ENCODE data around the gene EHF. TPM values are rescaled to one million over a fixed set of nuclear protein-coding genes. Genes with fewer than 3 reads are reported as not detected.

The EHF gene
- total RNA-seq, 2 experiments from 2014 or later, result not detected

DNA sequence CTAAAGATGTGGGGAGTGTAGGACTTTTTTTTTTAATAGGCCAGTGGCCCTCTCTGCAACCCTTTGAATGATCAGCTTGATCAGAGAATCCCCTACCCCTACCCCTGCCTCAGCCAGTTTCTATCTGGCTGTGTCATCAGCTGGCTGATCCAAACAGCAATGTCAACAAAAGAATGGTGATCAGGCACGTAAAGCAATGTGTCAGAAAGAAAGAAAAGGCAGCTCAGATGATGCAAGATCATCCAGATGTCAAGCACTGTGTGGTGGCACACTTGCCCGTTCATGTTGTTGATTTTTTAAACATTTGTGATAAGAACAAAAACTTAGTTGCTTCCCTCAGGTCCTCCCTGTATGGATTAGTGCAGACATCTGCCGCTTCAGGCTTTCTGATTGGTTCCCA lies 26.3 kb upstream of the EHF start:
- H3K4me1 Mint-ChIP-seq (ENCODE audit: low read depth), result peaks cover 3% of the 10 kb centered on the region
- TF ChIP-seq, protein P1, sequence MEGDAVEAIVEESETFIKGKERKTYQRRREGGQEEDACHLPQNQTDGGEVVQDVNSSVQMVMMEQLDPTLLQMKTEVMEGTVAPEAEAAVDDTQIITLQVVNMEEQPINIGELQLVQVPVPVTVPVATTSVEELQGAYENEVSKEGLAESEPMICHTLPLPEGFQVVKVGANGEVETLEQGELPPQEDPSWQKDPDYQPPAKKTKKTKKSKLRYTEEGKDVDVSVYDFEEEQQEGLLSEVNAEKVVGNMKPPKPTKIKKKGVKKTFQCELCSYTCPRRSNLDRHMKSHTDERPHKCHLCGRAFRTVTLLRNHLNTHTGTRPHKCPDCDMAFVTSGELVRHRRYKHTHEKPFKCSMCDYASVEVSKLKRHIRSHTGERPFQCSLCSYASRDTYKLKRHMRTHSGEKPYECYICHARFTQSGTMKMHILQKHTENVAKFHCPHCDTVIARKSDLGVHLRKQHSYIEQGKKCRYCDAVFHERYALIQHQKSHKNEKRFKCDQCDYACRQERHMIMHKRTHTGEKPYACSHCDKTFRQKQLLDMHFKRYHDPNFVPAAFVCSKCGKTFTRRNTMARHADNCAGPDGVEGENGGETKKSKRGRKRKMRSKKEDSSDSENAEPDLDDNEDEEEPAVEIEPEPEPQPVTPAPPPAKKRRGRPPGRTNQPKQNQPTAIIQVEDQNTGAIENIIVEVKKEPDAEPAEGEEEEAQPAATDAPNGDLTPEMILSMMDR (IDR thresholded peaks at IDR 0.05), result no peak
- no peak overlapping the region for H3K4me3 Mint-ChIP-seq
- H3K9me3 Mint-ChIP-seq, result peaks cover 8% of the 10 kb centered on the region
- DNase-seq (no peak), ATAC-seq (no peak)
- peaks cover 40% of the 10 kb centered on the region for H3K27me3 Mint-ChIP-seq
- no peak overlapping the region for H3K27ac Mint-ChIP-seq
- intact Hi-C loops (cut with micrococcal nuclease), result no loop called here
- no peaks in the 10 kb centered on the region for H3K36me3 Mint-ChIP-seq (ENCODE audit: low read depth)
- ChIA-PET POLR2A (interaction anchor here (0.6 kb wide), 1 partner anchor 90 kb away, joined by 4 read pairs; no protein-coding TSS in a partner anchor), CTCF (interaction anchor here (2.2 kb wide), 1 partner anchor 8 kb away, joined by 7 read pairs; no protein-coding TSS in a partner anchor)

DNA sequence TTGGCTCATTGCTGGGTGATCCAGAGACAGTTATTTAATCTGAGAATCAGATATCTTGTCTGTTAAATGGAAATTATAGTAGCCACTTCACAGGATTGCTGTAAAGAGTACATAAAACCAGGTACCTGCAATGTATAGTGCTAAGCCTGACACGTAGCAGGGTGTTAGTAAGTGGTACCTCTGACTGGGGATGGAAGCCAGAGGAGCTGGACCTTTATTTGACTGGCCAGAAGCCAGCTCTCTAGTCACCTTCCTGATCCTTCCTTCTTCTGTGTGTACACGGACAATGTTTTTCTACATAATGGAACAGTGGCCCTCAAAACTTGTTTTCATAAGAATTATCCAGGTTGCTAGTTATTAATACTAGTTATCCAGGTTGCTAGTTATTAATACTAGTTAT lies 25.5 kb upstream of the EHF start:
- Mint-ChIP-seq H3K4me1 (ENCODE audit: low read depth) (peaks cover 9% of the 10 kb centered on the region), H3K9me3 (peaks cover 8% of the 10 kb centered on the region), H3K27me3 (peaks cover 36% of the 10 kb centered on the region), H3K27ac (no peak overlapping the region), H3K36me3 (ENCODE audit: low read depth) (no peaks in the 10 kb centered on the region), H3K4me3 (no peak overlapping the region)
- intact Hi-C loops (cut with micrococcal nuclease), result no loop called here
- DNase-seq (no peak), ATAC-seq (no peak)
- POLR2A ChIA-PET, result no interaction called here
- CTCF ChIA-PET, result interaction anchor here (2.2 kb wide), 1 partner anchor 9 kb away, joined by 7 read pairs; no protein-coding TSS in a partner anchor
- TF ChIP-seq, protein P1 (IDR thresholded peaks at IDR 0.05), result no peak

DNA sequence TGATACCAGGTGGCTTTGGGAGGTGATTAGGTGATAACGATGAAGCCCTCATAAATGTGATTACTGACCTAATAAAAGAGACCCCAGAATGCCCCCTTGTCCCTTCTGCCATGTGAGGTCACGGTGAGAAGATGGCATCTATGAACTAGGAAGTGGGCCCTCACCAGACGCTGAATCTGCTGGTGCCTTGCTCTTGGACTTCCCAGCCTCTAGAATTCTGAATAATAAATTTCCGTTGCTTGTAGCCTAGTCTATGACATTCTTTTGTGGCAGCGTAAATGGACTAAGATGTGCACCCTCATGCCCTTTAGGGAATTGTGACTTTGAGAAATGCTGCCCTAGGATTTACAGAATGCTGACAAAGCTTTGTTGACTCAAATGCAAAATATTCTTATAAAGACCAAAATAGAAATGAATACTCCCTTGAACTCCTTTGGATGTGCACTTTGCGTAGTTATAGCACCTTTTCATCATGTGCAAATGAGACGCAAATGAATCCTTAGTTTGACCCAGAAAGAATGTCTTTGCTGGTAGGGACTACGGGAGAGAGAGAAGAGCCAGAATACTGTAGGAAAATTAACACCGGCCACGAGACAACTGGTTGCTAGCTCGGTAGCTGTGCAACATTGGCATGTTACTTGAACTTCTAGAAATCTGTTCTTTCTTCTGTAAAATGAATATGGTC lies 24.8 kb upstream of the EHF start:
- DNase-seq (no peak), ATAC-seq (no peak)
- Mint-ChIP-seq H3K36me3 (ENCODE audit: low read depth) (no peaks in the 10 kb centered on the region), H3K4me1 (ENCODE audit: low read depth) (peaks cover 11% of the 10 kb centered on the region), H3K27ac (no peak overlapping the region), H3K9me3 (peaks cover 8% of the 10 kb centered on the region), H3K27me3 (peaks cover 33% of the 10 kb centered on the region), H3K4me3 (no peak overlapping the region)
- POLR2A ChIA-PET, result no interaction called here
- CTCF ChIA-PET, result interaction anchor here (1.8 to 2.2 kb wide), 2 partner anchors 10 kb away, joined by 7 read pairs; no protein-coding TSS in a partner anchor
- intact Hi-C loops (cut with micrococcal nuclease), result no loop called here
- TF ChIP-seq, protein P1 (IDR thresholded peaks at IDR 0.05), result no peak

DNA sequence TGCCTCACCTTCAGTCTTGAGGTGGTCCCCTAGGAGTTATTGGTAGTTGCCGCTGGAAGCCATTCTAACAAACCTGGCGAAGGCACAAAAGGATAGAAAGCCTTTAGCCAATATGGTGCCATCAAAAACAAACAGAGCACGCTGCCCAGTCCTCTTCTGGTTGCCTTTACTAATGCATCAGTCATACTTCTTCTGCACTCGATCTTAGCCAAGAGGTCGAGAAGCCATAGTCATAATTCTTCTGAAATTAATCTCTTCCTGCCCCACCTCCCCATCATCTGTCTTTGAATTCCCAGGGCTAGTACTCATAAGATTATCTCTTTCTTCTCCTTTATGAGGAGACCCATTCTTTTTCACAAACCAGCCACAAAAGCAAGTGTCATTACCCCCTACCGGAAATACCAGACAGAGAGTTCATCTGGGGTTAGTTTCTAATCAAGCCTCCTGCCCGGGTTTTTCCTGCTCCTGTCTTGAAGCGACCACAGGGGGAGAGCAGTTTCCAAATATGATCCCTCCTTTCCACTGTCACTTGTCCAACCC lies 21.4 kb upstream of the EHF start:
- H3K9me3 Mint-ChIP-seq, result no peaks in the 10 kb centered on the region
- H3K4me3 Mint-ChIP-seq, result no peak overlapping the region
- ATAC-seq (peak; percentile 17), DNase-seq (no peak)
- TF ChIP-seq, protein P1 (IDR thresholded peaks at IDR 0.05), result no peak
- no peaks in the 10 kb centered on the region for H3K36me3 Mint-ChIP-seq (ENCODE audit: low read depth)
- intact Hi-C loops (cut with micrococcal nuclease), result no loop called here
- ChIA-PET CTCF (no interaction called here), POLR2A (no interaction called here)
- no peak overlapping the region for H3K27ac Mint-ChIP-seq
- H3K27me3 Mint-ChIP-seq, result peaks cover 24% of the 10 kb centered on the region
- peaks cover 11% of the 10 kb centered on the region for H3K4me1 Mint-ChIP-seq (ENCODE audit: low read depth)

DNA sequence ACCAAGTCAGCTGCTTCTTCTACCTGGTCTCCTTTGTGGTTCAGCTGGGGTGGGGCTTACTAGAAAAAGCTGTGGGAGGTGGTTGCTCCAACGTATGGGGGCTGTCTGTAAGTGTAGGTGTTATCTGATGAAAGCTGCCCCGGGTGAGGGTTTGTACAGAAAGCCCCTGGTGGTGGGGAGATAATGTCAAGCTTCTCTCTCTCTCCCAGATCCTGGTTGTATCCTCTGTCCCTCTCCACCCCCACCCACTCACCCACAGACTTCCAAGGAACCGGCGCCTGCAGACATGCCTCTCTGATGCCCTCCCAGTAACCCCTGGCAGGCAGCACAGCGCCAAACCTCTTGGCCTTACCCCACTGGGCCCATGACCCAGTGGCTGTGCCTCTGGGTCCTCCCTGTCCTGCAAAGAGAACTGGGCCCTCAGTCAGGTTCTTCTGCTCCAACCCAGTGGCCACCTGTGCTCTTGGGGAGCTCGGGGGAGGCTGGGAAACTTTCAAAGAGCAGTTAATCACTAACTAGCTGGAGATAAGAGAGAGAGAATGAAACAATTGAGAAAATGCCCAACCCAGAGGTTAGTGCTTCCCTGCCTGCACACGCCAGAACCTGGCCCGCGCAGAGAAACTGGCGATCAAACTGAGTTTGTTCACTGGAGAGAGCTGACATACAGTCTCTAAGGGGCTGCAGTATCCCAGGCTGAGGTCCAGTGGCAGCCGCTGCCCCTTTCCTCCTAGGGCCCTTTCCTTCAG lies 20.4 kb upstream of the EHF start:
- POLR2A ChIA-PET, result no interaction called here
- H3K4me1 Mint-ChIP-seq (ENCODE audit: low read depth), result peaks cover 11% of the 10 kb centered on the region
- TF ChIP-seq, protein P1 (IDR thresholded peaks at IDR 0.05), result no peak
- no peak overlapping the region for H3K27ac Mint-ChIP-seq
- no peaks in the 10 kb centered on the region for H3K36me3 Mint-ChIP-seq (ENCODE audit: low read depth)
- H3K27me3 Mint-ChIP-seq, result peaks cover 18% of the 10 kb centered on the region
- CTCF ChIA-PET, result interaction anchor here (2.0 kb wide), 1 partner anchor 14 kb away, joined by 13 read pairs; no protein-coding TSS in a partner anchor
- DNase-seq (no peak), ATAC-seq (no peak)
- no peak overlapping the region for H3K4me3 Mint-ChIP-seq
- H3K9me3 Mint-ChIP-seq, result no peaks in the 10 kb centered on the region
- intact Hi-C loops (cut with micrococcal nuclease), result no loop called here

Data from activated CD8-positive, alpha-beta T cell treated with anti-CD3 and anti-CD28 coated beads for 36 hours (primary cell).